Upper lobe of left lung (tissue), 4 donors: ENCODE measurements around the gene ZNF124.

ENCODE experiments used
- EP300 ChIP-seq, 4 donors: sonication (generic); formaldehyde crosslinking; IDR thresholded peaks; one replicate each; pipeline ENCODE4 v1.5.1; 2017; ENCODE audit warnings: antibody characterized with exemption in 4 of 4, control low read depth in 2 of 4
- POLR2A ChIP-seq, 4 donors: fragments of 450-650 bp; IDR thresholded peaks; one replicate each; pipeline ENCODE4 v1.5.1; 2016 to 2017; ENCODE audit warnings: antibody characterized with exemption in 4 of 4, mild to moderate bottlenecking in 2 of 4
- POLR2AphosphoS5 ChIP-seq, 2 donors: sonication (generic); formaldehyde crosslinking; IDR thresholded peaks; one replicate each; pipeline ENCODE4 v1.5.1; 2017; ENCODE audit warnings: antibody characterized with exemption in 2 of 2
- TF ChIP-seq, protein P1 (sequence below), 6 experiments: fragments of 450-650 bp in 4 of 6; fragments of 200-600 bp in 2 of 6; sonication (generic) in 2 of 6; IDR thresholded peaks; one replicate each; pipeline ENCODE4 v1.5.1; 2016 to 2019; ENCODE audit warnings: antibody characterized with exemption in 6 of 6

DNA sequence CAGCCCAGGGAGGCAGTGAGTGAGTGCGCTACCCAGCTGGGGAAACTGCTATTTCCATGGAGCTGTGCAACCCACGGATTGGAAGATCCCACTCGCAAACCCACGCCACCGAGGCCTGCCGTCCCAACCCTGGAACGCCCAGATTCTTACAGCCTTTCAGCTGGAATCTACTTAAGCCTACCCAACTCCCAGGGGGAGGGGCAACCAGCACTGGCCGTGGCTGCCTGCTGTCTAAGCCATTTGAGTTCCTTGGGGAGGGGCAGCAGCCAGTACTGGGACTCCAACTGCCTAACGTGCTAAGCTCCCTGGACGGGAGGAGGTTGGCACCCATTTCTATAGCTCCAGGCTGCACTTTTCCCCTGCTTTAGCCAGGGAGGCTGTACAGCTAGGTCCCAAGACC, 40.6 kb downstream of the ZNF124 start:
- TF ChIP-seq, protein P1, sequence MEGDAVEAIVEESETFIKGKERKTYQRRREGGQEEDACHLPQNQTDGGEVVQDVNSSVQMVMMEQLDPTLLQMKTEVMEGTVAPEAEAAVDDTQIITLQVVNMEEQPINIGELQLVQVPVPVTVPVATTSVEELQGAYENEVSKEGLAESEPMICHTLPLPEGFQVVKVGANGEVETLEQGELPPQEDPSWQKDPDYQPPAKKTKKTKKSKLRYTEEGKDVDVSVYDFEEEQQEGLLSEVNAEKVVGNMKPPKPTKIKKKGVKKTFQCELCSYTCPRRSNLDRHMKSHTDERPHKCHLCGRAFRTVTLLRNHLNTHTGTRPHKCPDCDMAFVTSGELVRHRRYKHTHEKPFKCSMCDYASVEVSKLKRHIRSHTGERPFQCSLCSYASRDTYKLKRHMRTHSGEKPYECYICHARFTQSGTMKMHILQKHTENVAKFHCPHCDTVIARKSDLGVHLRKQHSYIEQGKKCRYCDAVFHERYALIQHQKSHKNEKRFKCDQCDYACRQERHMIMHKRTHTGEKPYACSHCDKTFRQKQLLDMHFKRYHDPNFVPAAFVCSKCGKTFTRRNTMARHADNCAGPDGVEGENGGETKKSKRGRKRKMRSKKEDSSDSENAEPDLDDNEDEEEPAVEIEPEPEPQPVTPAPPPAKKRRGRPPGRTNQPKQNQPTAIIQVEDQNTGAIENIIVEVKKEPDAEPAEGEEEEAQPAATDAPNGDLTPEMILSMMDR (IDR thresholded peaks at IDR 0.05): no peak
- no peak for TF ChIP-seq POLR2AphosphoS5 (IDR thresholded peaks at IDR 0.05)
- TF ChIP-seq POLR2A (IDR thresholded peaks at IDR 0.05): no peak
- TF ChIP-seq EP300 (IDR thresholded peaks at IDR 0.05): no peak
